SH-SY5Y (cell line): ENCODE data around the gene RAB8B.

Source experiments
- GATA2 ChIP-seq: IDR thresholded peaks from 2 replicates; pipeline ENCODE4 v1.6.1; 2011; ENCODE audit warnings: mild to moderate bottlenecking, low read depth, low read length
- GATA3 ChIP-seq: IDR thresholded peaks from 2 replicates; pipeline ENCODE4 v1.6.1; 2011; ENCODE audit warnings: low read depth, mild to moderate bottlenecking, low read length, moderate library complexity

DNA sequence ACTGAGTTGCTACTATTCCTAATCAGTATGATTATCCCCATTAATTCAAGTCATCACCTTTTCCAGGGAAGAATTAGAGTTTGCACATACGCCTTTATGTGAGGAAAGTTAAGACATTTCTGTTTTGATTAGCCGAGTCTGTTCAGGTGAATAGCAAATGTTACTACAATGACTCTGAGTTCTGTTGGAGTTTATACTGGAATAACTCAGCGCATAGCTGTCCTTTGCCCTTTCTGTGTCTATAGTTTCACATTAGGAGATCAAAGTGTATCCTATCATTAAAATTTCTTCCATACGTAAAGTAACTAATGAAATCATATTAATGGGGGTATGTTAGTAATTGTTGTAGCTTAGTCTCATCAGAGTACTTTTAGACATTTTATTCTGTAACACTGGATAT is 4.9 kb downstream of the RAB8B start:
- TF ChIP-seq GATA2 (no peak), GATA3 (no peak)
